Measurements from ENCODE around the gene IPP. TPM values are rescaled to one million over a fixed set of nuclear protein-coding genes. Genes with fewer than 3 reads are reported as not detected.

IPP gene
- total and polyA plus RNA-seq, 4 donors: 3.9 to 16.0 (median 8.4) TPM

- Histone ChIP-seq H3K36me3 (ENCODE audit: control insufficient read depth in 4 of 4, insufficient read depth in 4 of 4, low read length in 4 of 4) (no peaks in the 10 kb centered on the region), H3K4me3 (no peak overlapping the region), H3K4me1 (ENCODE audit: control insufficient read depth in 5 of 5, insufficient read depth in 5 of 5, low read length in 5 of 5) (peaks cover 0 to 4% (median 0%) of the 10 kb centered on the region in 5 donors), H3K9ac (ENCODE audit: insufficient read depth in 1 of 2, low read length in 2 of 2) (no peak overlapping the region), H3K27me3 (ENCODE audit: control insufficient read depth in 3 of 3, insufficient read depth in 3 of 3, low read length in 2 of 3) (no peaks in the 10 kb centered on the region), H3K27ac (ENCODE audit: low read depth in 1 of 2, low read length in 1 of 2) (no peak overlapping the region), H3K9me3 (ENCODE audit: control insufficient read depth in 4 of 4, insufficient read depth in 3 of 4, low read length in 3 of 4) (peaks cover 0 to 12% (median 0%) of the 10 kb centered on the region in 4 donors)
- ATAC-seq (ENCODE audit: insufficient read depth, low FRiP score): no peak
- 79 to 93% methylated on average over 5 of the region's 5 CpGs for WGBS, 2 donors
- TF ChIP-seq CTCF (IDR thresholded peaks at IDR 0.05; ENCODE audit: control extremely low read depth, extremely low read depth): no peak
- DNase-seq: no peak
Measured at GRCh38 chr1:45755697-45756096, 5.2 kb upstream of the IPP start.

- no peak for TF ChIP-seq CTCF (IDR thresholded peaks at IDR 0.05; ENCODE audit: control extremely low read depth, extremely low read depth)
- H3K27me3 ChIP-seq (ENCODE audit: control insufficient read depth in 3 of 3, insufficient read depth in 3 of 3, low read length in 2 of 3): no peaks in the 10 kb centered on the region
- H3K27ac ChIP-seq (ENCODE audit: low read depth in 1 of 2, low read length in 1 of 2): no peak overlapping the region
- H3K4me3 ChIP-seq: no peak overlapping the region
- ATAC-seq (ENCODE audit: insufficient read depth, low FRiP score) (no peak), DNase-seq (no peak)
- WGBS, 2 donors: 90 to 92% methylated on average over 11 of the region's 11 CpGs
- no peak overlapping the region for H3K9ac ChIP-seq (ENCODE audit: insufficient read depth in 1 of 2, low read length in 2 of 2)
- peaks cover 0 to 12% (median 0%) of the 10 kb centered on the region in 4 donors for H3K9me3 ChIP-seq (ENCODE audit: control insufficient read depth in 4 of 4, insufficient read depth in 3 of 4, low read length in 3 of 4)
- H3K36me3 ChIP-seq (ENCODE audit: control insufficient read depth in 4 of 4, insufficient read depth in 4 of 4, low read length in 4 of 4): no peaks in the 10 kb centered on the region
- peaks cover 0 to 7% (median 3%) of the 10 kb centered on the region in 5 donors for H3K4me1 ChIP-seq (ENCODE audit: control insufficient read depth in 5 of 5, insufficient read depth in 5 of 5, low read length in 5 of 5)
Measured at GRCh38 chr1:45753248-45754037, 3.0 kb upstream of the IPP start.

GRCh38 chr1:45752441-45753052 lies 2.1 kb upstream of the IPP start:
- WGBS, 2 donors: 69 to 74% methylated on average over 2 of the region's 2 CpGs
- Histone ChIP-seq H3K9me3 (ENCODE audit: control insufficient read depth in 4 of 4, insufficient read depth in 3 of 4, low read length in 3 of 4) (peaks cover 0 to 12% (median 0%) of the 10 kb centered on the region in 4 donors), H3K27me3 (ENCODE audit: control insufficient read depth in 3 of 3, insufficient read depth in 3 of 3, low read length in 2 of 3) (no peaks in the 10 kb centered on the region), H3K9ac (ENCODE audit: insufficient read depth in 1 of 2, low read length in 2 of 2) (no peak overlapping the region), H3K4me1 (ENCODE audit: control insufficient read depth in 5 of 5, insufficient read depth in 5 of 5, low read length in 5 of 5) (peaks cover 0 to 7% (median 3%) of the 10 kb centered on the region in 5 donors), H3K36me3 (ENCODE audit: control insufficient read depth in 4 of 4, insufficient read depth in 4 of 4, low read length in 4 of 4) (no peaks in the 10 kb centered on the region), H3K4me3 (no peak overlapping the region), H3K27ac (ENCODE audit: low read depth in 1 of 2, low read length in 1 of 2) (no peak overlapping the region)
- TF ChIP-seq CTCF (IDR thresholded peaks at IDR 0.05; ENCODE audit: control extremely low read depth, extremely low read depth): no peak
- ATAC-seq (ENCODE audit: insufficient read depth, low FRiP score) (no peak), DNase-seq (no peak)
